ENCODE data around the gene MRPL34. TPM values are rescaled to one million over a fixed set of nuclear protein-coding genes. Genes with fewer than 3 reads are reported as not detected.

The MRPL34 gene
- total RNA-seq (10 to 100 TPM; 37.5 to 93.2 (median 57.8) TPM), polyA plus RNA-seq (100 to 1,000 TPM in 2 of 3 donors, 10 to 100 TPM in 1; 95.4 to 153 (median 152) TPM)
- long read RNA-seq, donor 1, transcript MRPL34-201 (2 exons, 968 nt) = major isoform, 34 of 38 reads
- long read RNA-seq, donor 1, partial matches to known transcripts = 0 of 38 reads
- long read RNA-seq, donor 1, other reads (novel, unspliced or antisense) = 0 of 38 reads
- long read RNA-seq, donor 2, transcript MRPL34-201 (2 exons, 968 nt) = major isoform, 40 of 41 reads
- long read RNA-seq, donor 2, partial matches to known transcripts = 0 of 41 reads
- long read RNA-seq, donor 2, other reads (novel, unspliced or antisense) = 0 of 41 reads

- Histone ChIP-seq H3K4me1 (peaks cover 39 to 87% (median 67%) of the 10 kb centered on the region in 6 donors), H3K9me3 (no peaks in the 10 kb centered on the region), H3K36me3 (peaks cover 0 to 8% (median 6%) of the 10 kb centered on the region in 6 donors), H3K27me3 (replicated peaks in 1 of 7) (no peaks in the 10 kb centered on the region), H3K4me3 (peak within 1 kb of the TSS; percentile 48 to 88 (median 74)), H3K27ac (peak within 1 kb of the TSS; percentile 66 to 97 (median 92))
- TF ChIP-seq CTCF (IDR thresholded peaks at IDR 0.05 in 8 of 11, conservative IDR thresholded peaks at IDR 0.05 in 3 of 11) (peak; percentile 85 to 97 (median 91)), POLR2AphosphoS5 (IDR thresholded peaks at IDR 0.05) (peak; percentile 99), POLR2A (IDR thresholded peaks at IDR 0.05) (peak in 1 of 3 donors; percentile 88)
- WGBS, 5 donors = 0 to 1% (median 0%) methylated on average over 35 to 55 of the region's 55 CpGs
- intact Hi-C loops (cut with DNase I; ENCODE audit: low total_unique reads) = no loop called here
- peak; percentile 100 for DNase-seq
These were observed at the start of gene MRPL34 for GRCh38 chr19:17305517-17306284. Gene MRPL34, plus strand, starts transcription at chr19:17305872. Its CDS starts 21 bp downstream, at chr19:17305893.

- Histone ChIP-seq H3K27me3 (replicated peaks in 1 of 7) (no peaks in the 10 kb centered on the region), H3K4me3 (no peak overlapping the region), H3K9me3 (peaks cover 0 to 13% (median 4%) of the 10 kb centered on the region in 8 donors), H3K4me1 (peaks cover 0 to 7% (median 6%) of the 10 kb centered on the region in 6 donors), H3K27ac (no peak overlapping the region), H3K36me3 (peaks cover 0 to 12% (median 0%) of the 10 kb centered on the region in 6 donors)
- intact Hi-C loops (cut with DNase I; ENCODE audit: low total_unique reads) = no loop called here
- no peak for DNase-seq
- TF ChIP-seq POLR2A (IDR thresholded peaks at IDR 0.05) (no peak), POLR2AphosphoS5 (IDR thresholded peaks at IDR 0.05) (no peak), CTCF (IDR thresholded peaks at IDR 0.05 in 8 of 11, conservative IDR thresholded peaks at IDR 0.05 in 3 of 11) (no peak)
- WGBS, 5 donors = 77 to 90% (median 82%) methylated on average over 3 of the region's 3 CpGs
These were observed 49.5 kb upstream of the MRPL34 start for GRCh38 chr19:17256130-17256529.

GRCh38 chr19:17259118-17259780 is 46.4 kb upstream of the MRPL34 start:
- TF ChIP-seq CTCF (IDR thresholded peaks at IDR 0.05 in 8 of 11, conservative IDR thresholded peaks at IDR 0.05 in 3 of 11) (peak in 1 of 11 experiments; percentile 17), POLR2A (IDR thresholded peaks at IDR 0.05) (no peak), POLR2AphosphoS5 (IDR thresholded peaks at IDR 0.05) (no peak)
- no peak for DNase-seq
- WGBS, 5 donors = 89 to 96% (median 92%) methylated on average over 8 to 9 of the region's 9 CpGs
- no peak overlapping the region for H3K27ac ChIP-seq
- H3K4me1 ChIP-seq = peaks cover 0 to 21% (median 9%) of the 10 kb centered on the region in 6 donors
- H3K9me3 ChIP-seq = peaks cover 0 to 13% (median 4%) of the 10 kb centered on the region in 8 donors
- H3K4me3 ChIP-seq = no peak overlapping the region
- H3K27me3 ChIP-seq (replicated peaks in 1 of 7) = no peaks in the 10 kb centered on the region
- intact Hi-C loops (cut with DNase I; ENCODE audit: low total_unique reads) = no loop called here
- peaks cover 0 to 10% (median 0%) of the 10 kb centered on the region in 6 donors for H3K36me3 ChIP-seq
